Stimulated activated CD8-positive, alpha-beta memory T cell treated with anti-CD3 and anti-CD28 coated beads, Interleukin-12 subunit alpha, Interleukin-12 subunit beta, amount 100 ng/mL, for 4 hours (primary cell): ENCODE data around the gene PAPLN.
"Not testable (repeated sequence)": the region's sequence is repeated elsewhere in the genome, so short reads cannot be mapped to it uniquely, and the experiment has no call there.

Experiments
- DNase-seq: peaks from one replicate; pipeline ENCODE4 v3.0.0-alpha.2; 2020; ENCODE audit warnings: low read depth

The PAPLN gene

GRCh38 chr14:73290279-73290678 is 53.0 kb downstream of the PAPLN start:
- DNase-seq: no peak

- no peak for DNase-seq
These were observed 56.8 kb downstream of the PAPLN start for GRCh38 chr14:73293782-73294781.

DNA sequence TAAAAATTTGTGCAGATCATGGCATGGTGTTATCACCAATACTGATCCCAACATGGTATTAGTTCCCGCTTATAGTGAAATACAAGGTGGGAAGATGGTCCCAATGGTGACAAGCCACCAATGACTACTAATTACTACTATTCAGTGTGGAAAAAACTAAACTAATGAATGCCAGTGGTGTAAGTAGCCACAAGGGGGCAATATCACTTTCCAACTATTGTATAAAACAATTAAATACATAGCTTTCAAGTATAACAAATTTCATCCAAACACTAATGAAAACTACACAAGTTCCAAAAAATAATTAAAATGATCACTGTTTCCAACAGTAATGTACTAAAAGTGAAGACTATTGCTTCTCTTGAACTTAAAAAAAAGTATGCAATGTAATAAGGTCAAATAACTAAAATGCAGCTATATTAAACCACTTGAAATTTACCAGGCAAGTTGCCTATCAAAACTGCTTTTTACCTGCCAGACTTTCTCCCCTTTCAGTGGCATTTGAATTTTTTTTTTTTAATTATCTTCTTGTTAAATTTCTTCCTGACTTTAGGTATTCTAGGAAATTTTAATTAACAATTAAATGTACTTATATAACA is 58.0 kb downstream of the PAPLN start:
- no peak for DNase-seq

- DNase-seq: no peak
These were observed 68.2 kb downstream of the PAPLN start for GRCh38 chr14:73305499-73305898.

DNA sequence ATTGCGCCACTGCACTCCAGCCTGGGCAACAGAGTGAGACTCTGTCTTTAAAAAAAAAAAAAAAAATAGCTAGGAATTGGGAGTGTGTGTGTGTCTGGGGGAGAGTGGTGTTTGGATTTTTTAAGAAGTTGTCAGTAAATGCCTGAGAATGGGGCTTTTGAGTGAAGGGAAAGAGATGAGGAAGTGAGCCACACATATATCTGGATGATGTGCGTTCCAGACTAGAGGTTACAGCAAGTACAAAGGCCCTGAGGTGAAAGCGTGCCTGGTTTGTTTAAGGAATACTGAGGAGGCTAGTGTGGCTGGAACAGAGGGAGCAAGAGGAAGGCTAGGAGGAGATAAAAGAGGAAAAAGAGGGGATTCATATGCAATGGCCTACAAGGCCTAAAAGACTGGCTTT is 70.0 kb downstream of the PAPLN start:
- DNase-seq: no peak

DNA sequence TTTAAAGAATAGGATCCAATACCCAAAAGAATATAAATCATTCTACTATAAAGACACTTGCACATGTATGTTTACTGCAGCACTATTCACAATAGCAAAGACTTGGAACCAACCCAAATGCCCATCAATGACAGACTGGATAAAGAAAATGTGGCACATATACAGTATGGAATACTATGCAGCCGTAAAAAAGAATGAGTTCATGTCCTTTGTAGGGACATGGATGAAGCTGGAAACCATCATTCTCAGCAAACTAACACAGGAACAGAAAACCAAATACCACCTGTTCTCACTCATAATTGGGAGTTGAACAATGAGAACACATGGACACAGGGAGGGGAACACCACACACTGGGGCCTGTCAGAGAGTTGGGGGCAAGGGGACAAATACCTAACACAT is 71.9 kb downstream of the PAPLN start:
- not testable (repeated sequence) for DNase-seq

- no peak for DNase-seq
These were observed 74.4 kb downstream of the PAPLN start for GRCh38 chr14:73311708-73312030.

- DNase-seq: no peak
These were observed 75.4 kb downstream of the PAPLN start for GRCh38 chr14:73312687-73313086.

DNA sequence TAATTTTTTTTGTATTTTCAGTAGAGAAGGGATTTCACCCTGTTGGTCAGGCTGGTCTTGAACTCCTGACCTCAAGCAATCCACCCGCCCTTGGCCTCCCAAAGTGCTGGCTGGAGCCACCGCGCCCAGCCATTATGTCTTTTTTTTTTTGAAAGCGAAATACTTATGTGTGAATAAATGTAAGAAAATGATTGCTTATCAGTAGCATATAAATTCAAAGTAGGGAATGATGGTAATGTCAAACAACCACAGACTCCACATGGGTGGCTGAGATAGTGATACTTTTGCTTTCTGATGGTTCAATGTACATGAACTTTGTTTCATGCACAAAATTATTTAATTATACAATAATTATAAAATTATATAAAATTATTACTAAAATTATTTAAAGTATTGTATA is 75.8 kb downstream of the PAPLN start:
- DNase-seq: no peak

- no peak for DNase-seq
These were observed 86.6 kb downstream of the PAPLN start for GRCh38 chr14:73323896-73324399.
